Neural progenitor cell (in vitro differentiated cells): ENCODE measurements around the gene STK10. TPM values are rescaled to one million over a fixed set of nuclear protein-coding genes. Genes with fewer than 3 reads are reported as not detected.

ENCODE experiments used
- DNase-seq: peaks from one replicate; pipeline ENCODE4 v3.0.0-alpha.2; 2016; ENCODE audit warnings: low spot score
- H2AFZ ChIP-seq: fragments of 200-600 bp; sonication (generic); replicated peaks from 2 replicates; pipeline ENCODE4 v1.6.1; 2016; ENCODE audit warnings: antibody characterized with exemption
- H3F3A ChIP-seq: fragments of 200-600 bp; sonication (generic); 2 replicates; pipeline ENCODE4 v1.6.1; 2016; ENCODE audit warnings: antibody characterized with exemption, low read depth
- H3K27ac ChIP-seq: fragments of 200-600 bp; sonication (generic); 2 replicates; pipeline ENCODE4 v1.5.1; 2016; ENCODE audit warnings: mild to moderate bottlenecking
- H3K27me3 ChIP-seq: fragments of 200-600 bp; sonication (generic); 2 replicates; pipeline ENCODE4 v1.6.1; 2016; ENCODE audit warnings: mild to moderate bottlenecking, moderate library complexity
- H3K36me3 ChIP-seq: fragments of 200-600 bp; sonication (generic); 2 replicates; pipeline ENCODE4 v1.5.1; 2016
- H3K4me1 ChIP-seq: fragments of 200-600 bp; sonication (generic); 2 replicates; pipeline ENCODE4 v1.6.1; 2016; ENCODE audit warnings: mixed run types
- H3K4me2 ChIP-seq: fragments of 200-600 bp; sonication (generic); 2 replicates; pipeline ENCODE4 v1.6.1; 2016
- H3K4me3 ChIP-seq: fragments of 200-600 bp; sonication (generic); 2 replicates; pipeline ENCODE4 v1.5.1; 2016
- H3K79me2 ChIP-seq: fragments of 200-600 bp; sonication (generic); 2 replicates; pipeline ENCODE4 v1.6.1; 2016; ENCODE audit warnings: low read depth
- H3K9ac ChIP-seq: fragments of 200-600 bp; sonication (generic); 2 replicates; pipeline ENCODE4 v1.6.1; 2016
- H3K9me3 ChIP-seq: fragments of 200-600 bp; sonication (generic); 2 replicates; pipeline ENCODE4 v1.5.1; 2016; ENCODE audit warnings: low read depth
- H4K20me1 ChIP-seq: fragments of 200-600 bp; sonication (generic); 2 replicates; pipeline ENCODE4 v1.6.1; 2016; ENCODE audit warnings: low read depth
- H3K27ac Mint-ChIP-seq: 3 replicates; pipeline ENCODE4 v1.8.0; 2021; ENCODE audit warnings: mixed read lengths
- H3K27me3 Mint-ChIP-seq: 2 replicates; pipeline ENCODE4 v1.8.0; 2022; ENCODE audit warnings: low read depth, mild to moderate bottlenecking, inconsistent platforms, moderate library complexity, mixed read lengths; ENCODE audit not compliant: insufficient read depth
- H3K36me3 Mint-ChIP-seq: 3 replicates; pipeline ENCODE4 v1.8.0; 2021; ENCODE audit warnings: mixed read lengths
- H3K4me1 Mint-ChIP-seq: 3 replicates; pipeline ENCODE4 v1.8.0; 2021; ENCODE audit warnings: mixed read lengths
- H3K4me3 Mint-ChIP-seq: 3 replicates; pipeline ENCODE4 v1.8.0; 2021; ENCODE audit warnings: mild to moderate bottlenecking, moderate library complexity, mixed read lengths
- H3K9me3 Mint-ChIP-seq: 3 replicates; pipeline ENCODE4 v1.8.0; 2020; ENCODE audit warnings: mixed read lengths
- CTCF ChIP-seq: fragments of 200-600 bp; sonication (generic); IDR thresholded peaks from 2 replicates; pipeline ENCODE4 v1.5.1; 2017; ENCODE audit warnings: antibody characterized with exemption, mild to moderate bottlenecking
- EZH2 ChIP-seq: fragments of 200-600 bp; sonication (generic); IDR thresholded peaks from 2 replicates; pipeline ENCODE4 v1.6.1; 2017; ENCODE audit warnings: antibody characterized with exemption, mild to moderate bottlenecking, moderate library complexity
- EZH2phosphoT487 ChIP-seq: fragments of 200-600 bp; sonication (generic); IDR thresholded peaks from 2 replicates; pipeline ENCODE4 v1.6.1; 2017; ENCODE audit warnings: antibody characterized with exemption
- total RNA-seq: library from RNA; depleted of rRNA; stranded (reverse); fragments of >200 nt; gene quantifications from 2 replicates; pipeline ENCODE4 v1.2.3, GENCODE V29; 2015; ENCODE audit warnings: low replicate concordance

The STK10 gene
- total RNA-seq, 1 donor from 2014 or later = 4.4 TPM

GRCh38 chr5:172177176-172177575, 10.8 kb downstream of the STK10 start:
- Histone ChIP-seq H3K4me3 (no peak overlapping the region), H3F3A (peaks cover 9% of the 10 kb centered on the region), H3K4me2 (no peak overlapping the region), H2AFZ (no peak overlapping the region), H3K27me3 (no peaks in the 10 kb centered on the region), H3K27ac (no peak overlapping the region), H3K9ac (no peak overlapping the region), H3K79me2 (no peaks in the 10 kb centered on the region), H3K9me3 (no peaks in the 10 kb centered on the region), H3K4me1 (peaks cover 8% of the 10 kb centered on the region), H4K20me1 (no peaks in the 10 kb centered on the region), H3K36me3 (no peaks in the 10 kb centered on the region)
- no peak overlapping the region for H3K27ac Mint-ChIP-seq
- peaks cover 2% of the 10 kb centered on the region for H3K36me3 Mint-ChIP-seq
- H3K4me1 Mint-ChIP-seq = peaks cover 34% of the 10 kb centered on the region
- H3K4me3 Mint-ChIP-seq = no peak overlapping the region
- peaks cover 5% of the 10 kb centered on the region for H3K9me3 Mint-ChIP-seq
- DNase-seq = no peak
- TF ChIP-seq EZH2 (no peak), EZH2phosphoT487 (no peak)
- peaks cover 3% of the 10 kb centered on the region for H3K27me3 Mint-ChIP-seq

- Histone ChIP-seq H3K79me2 (no peaks in the 10 kb centered on the region), H3K9ac (no peak overlapping the region), H3K4me1 (peaks cover 23% of the 10 kb centered on the region), H3K4me2 (no peak overlapping the region), H3K27me3 (no peaks in the 10 kb centered on the region), H3F3A (peaks cover 18% of the 10 kb centered on the region), H3K9me3 (no peaks in the 10 kb centered on the region), H3K27ac (no peak overlapping the region), H4K20me1 (peaks cover 10% of the 10 kb centered on the region), H2AFZ (no peak overlapping the region), H3K36me3 (no peaks in the 10 kb centered on the region), H3K4me3 (no peak overlapping the region)
- Mint-ChIP-seq H3K36me3 (peaks cover 2% of the 10 kb centered on the region), H3K27ac (peak overlapping the region; percentile 65), H3K4me1 (peaks cover 39% of the 10 kb centered on the region), H3K9me3 (no peaks in the 10 kb centered on the region), H3K27me3 (peaks cover 3% of the 10 kb centered on the region), H3K4me3 (no peak overlapping the region)
- no peak for TF ChIP-seq EZH2
- no peak for TF ChIP-seq EZH2phosphoT487
- no peak for TF ChIP-seq CTCF
- DNase-seq = no peak
These were observed 12.7 kb downstream of the STK10 start for GRCh38 chr5:172175263-172175719.

DNA sequence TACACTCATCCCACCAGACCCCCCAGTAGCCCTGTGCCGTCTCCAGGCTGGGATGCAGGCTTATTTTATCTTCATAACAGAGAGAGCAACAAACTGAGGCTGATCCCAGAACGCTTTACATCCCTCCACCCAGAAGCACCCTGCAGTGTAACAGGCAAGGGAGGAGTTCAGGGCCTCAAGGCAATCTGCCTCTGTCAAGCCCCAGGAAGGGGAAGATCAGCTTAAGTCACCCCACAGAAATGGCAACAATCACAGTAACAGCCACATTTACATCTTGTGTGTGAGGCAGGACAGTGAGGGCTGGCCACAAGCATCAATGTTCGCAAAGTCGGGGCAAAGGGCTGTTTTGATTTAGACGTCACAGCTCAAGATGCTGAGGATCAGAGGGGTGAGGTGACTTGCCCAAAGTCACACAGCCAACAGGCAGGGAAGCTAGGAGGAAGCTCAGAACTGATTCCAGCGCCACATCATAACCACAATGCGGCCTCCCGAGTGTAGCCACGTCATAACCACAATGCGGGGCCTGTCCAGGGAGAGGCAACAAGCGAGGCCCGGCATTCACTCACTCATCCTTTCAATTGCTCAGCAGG, 14.4 kb downstream of the STK10 start:
- Histone ChIP-seq H4K20me1 (peaks cover 10% of the 10 kb centered on the region), H3K27ac (no peak overlapping the region), H3K27me3 (no peaks in the 10 kb centered on the region), H3K4me3 (no peak overlapping the region), H2AFZ (no peak overlapping the region), H3K4me1 (peaks cover 20% of the 10 kb centered on the region), H3K9me3 (no peaks in the 10 kb centered on the region), H3K36me3 (no peaks in the 10 kb centered on the region), H3K9ac (no peak overlapping the region), H3F3A (peaks cover 16% of the 10 kb centered on the region), H3K4me2 (no peak overlapping the region), H3K79me2 (no peaks in the 10 kb centered on the region)
- Mint-ChIP-seq H3K27ac (peak overlapping the region; percentile 50), H3K4me3 (peak overlapping the region; percentile 22), H3K4me1 (peaks cover 34% of the 10 kb centered on the region), H3K9me3 (no peaks in the 10 kb centered on the region), H3K36me3 (peaks cover 2% of the 10 kb centered on the region), H3K27me3 (peaks cover 3% of the 10 kb centered on the region)
- TF ChIP-seq CTCF (no peak), EZH2phosphoT487 (no peak), EZH2 (no peak)
- DNase-seq = no peak

GRCh38 chr5:172172912-172173563, 15.0 kb downstream of the STK10 start:
- no peak for DNase-seq

More at GRCh38 chr5:172172912-172173563, 15.0 kb downstream of the STK10 start:
- Histone ChIP-seq H3K4me1 (peaks cover 17% of the 10 kb centered on the region), H3K79me2 (no peaks in the 10 kb centered on the region), H3K9me3 (no peaks in the 10 kb centered on the region), H3K36me3 (no peaks in the 10 kb centered on the region), H3K27ac (no peak overlapping the region), H3F3A (peaks cover 16% of the 10 kb centered on the region), H3K9ac (no peak overlapping the region), H3K4me2 (no peak overlapping the region), H3K27me3 (no peaks in the 10 kb centered on the region), H2AFZ (no peak overlapping the region), H4K20me1 (peaks cover 15% of the 10 kb centered on the region), H3K4me3 (no peak overlapping the region)
- no peaks in the 10 kb centered on the region for H3K9me3 Mint-ChIP-seq
- TF ChIP-seq CTCF = no peak
- TF ChIP-seq EZH2 = no peak
- TF ChIP-seq EZH2phosphoT487 = no peak
- no peaks in the 10 kb centered on the region for H3K36me3 Mint-ChIP-seq
- H3K27me3 Mint-ChIP-seq = peaks cover 3% of the 10 kb centered on the region
- H3K27ac Mint-ChIP-seq = peak overlapping the region; percentile 50
- peak overlapping the region; percentile 22 for H3K4me3 Mint-ChIP-seq
- H3K4me1 Mint-ChIP-seq = peaks cover 33% of the 10 kb centered on the region
